Transverse colon (tissue), 3 donors: ENCODE results near the gene DDX43.

Experiments used
- POLR2A ChIP-seq: fragments of 450-650 bp; IDR thresholded peaks from one replicate; pipeline ENCODE4 v1.6.1; 2016; ENCODE audit warnings: antibody characterized with exemption, mild to moderate bottlenecking, moderate library complexity
- TF ChIP-seq, protein P1 (sequence below), 5 experiments: fragments of 200-600 bp in 3 of 5; fragments of 450-650 bp in 2 of 5; sonication (generic) in 3 of 5; IDR thresholded peaks; 1 replicate in 2 of 5; 2 replicates in 3 of 5; pipeline ENCODE4 v1.5.1; 2016 to 2017; ENCODE audit warnings: antibody characterized with exemption in 5 of 5, inconsistent platforms in 3 of 5, mild to moderate bottlenecking in 2 of 5, moderate library complexity in 1 of 5

DNA sequence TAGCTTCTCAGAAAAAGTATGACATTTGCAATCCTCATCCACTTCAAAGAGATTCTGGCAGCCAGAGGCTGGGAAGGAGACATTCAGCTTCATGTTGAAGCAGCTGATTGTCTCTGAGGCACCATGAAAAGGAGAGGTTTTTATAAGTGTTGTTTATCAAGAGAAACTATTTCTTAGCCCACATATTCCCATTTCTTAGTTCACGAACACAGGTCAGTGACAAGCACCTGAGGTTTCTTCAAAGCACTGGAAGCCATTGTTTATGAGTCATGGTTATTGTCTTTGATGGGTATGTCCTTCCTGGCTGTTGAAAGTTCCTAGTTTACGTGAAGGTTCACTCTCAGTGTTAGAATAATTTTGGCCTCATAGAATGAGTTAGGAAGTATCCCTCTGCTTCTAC lies 3.0 kb upstream of the DDX43 start:
- TF ChIP-seq, protein P1, sequence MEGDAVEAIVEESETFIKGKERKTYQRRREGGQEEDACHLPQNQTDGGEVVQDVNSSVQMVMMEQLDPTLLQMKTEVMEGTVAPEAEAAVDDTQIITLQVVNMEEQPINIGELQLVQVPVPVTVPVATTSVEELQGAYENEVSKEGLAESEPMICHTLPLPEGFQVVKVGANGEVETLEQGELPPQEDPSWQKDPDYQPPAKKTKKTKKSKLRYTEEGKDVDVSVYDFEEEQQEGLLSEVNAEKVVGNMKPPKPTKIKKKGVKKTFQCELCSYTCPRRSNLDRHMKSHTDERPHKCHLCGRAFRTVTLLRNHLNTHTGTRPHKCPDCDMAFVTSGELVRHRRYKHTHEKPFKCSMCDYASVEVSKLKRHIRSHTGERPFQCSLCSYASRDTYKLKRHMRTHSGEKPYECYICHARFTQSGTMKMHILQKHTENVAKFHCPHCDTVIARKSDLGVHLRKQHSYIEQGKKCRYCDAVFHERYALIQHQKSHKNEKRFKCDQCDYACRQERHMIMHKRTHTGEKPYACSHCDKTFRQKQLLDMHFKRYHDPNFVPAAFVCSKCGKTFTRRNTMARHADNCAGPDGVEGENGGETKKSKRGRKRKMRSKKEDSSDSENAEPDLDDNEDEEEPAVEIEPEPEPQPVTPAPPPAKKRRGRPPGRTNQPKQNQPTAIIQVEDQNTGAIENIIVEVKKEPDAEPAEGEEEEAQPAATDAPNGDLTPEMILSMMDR (IDR thresholded peaks at IDR 0.05) = no peak
- TF ChIP-seq POLR2A = no peak
